Activated CD4-positive, alpha-beta T cell treated with anti-CD3 and anti-CD28 coated beads, Interleukin-2, amount 10 ng/mL, durations not matched to agents 7 days and 5 days (primary cell): ENCODE measurements around the gene VMO1. TPM values are rescaled to one million over a fixed set of nuclear protein-coding genes. Genes with fewer than 3 reads are reported as not detected.
"Not testable (repeated sequence)": the region's sequence is repeated elsewhere in the genome, so short reads cannot be mapped to it uniquely, and the experiment has no call there.

Experiments
- CTCF ChIA-PET: fragments of 350-600 bp; sonication (Branson Sonifier 250); formaldehyde crosslinking; loops from one replicate; lab custom pipeline; 2021; ENCODE audit warnings: antibody characterized with exemption; lab: Charles Lee
- POLR2A ChIA-PET: fragments of 350-600 bp; sonication (Branson Sonifier 250); formaldehyde crosslinking; loops from one replicate; lab custom pipeline; 2021; ENCODE audit warnings: antibody characterized with exemption; lab: Charles Lee
- DNase-seq: peaks from one replicate; pipeline ENCODE4 v3.0.0-alpha.2; 2020
- H3K27ac Mint-ChIP-seq: one replicate; pipeline ENCODE4 v1.8.0; 2021; ENCODE audit warnings: mild to moderate bottlenecking, moderate library complexity, mixed read lengths
- H3K27me3 Mint-ChIP-seq: one replicate; pipeline ENCODE4 v1.8.0; 2021; ENCODE audit warnings: mixed read lengths
- H3K36me3 Mint-ChIP-seq: one replicate; pipeline ENCODE4 v1.8.0; 2021; ENCODE audit warnings: low read depth, mixed read lengths
- H3K4me1 Mint-ChIP-seq: one replicate; pipeline ENCODE4 v1.8.0; 2021; ENCODE audit warnings: mixed read lengths
- H3K4me3 Mint-ChIP-seq: one replicate; pipeline ENCODE4 v1.8.0; 2021; ENCODE audit warnings: mild to moderate bottlenecking, moderate library complexity, mixed read lengths
- H3K9me3 Mint-ChIP-seq: one replicate; pipeline ENCODE4 v1.8.0; 2021; ENCODE audit warnings: mixed read lengths
- total RNA-seq, 2 experiments: library from RNA; stranded (reverse); gene quantifications; one replicate each; pipeline ENCODE4 v1.2.3, GENCODE V29; 2021

Gene VMO1, protein sequence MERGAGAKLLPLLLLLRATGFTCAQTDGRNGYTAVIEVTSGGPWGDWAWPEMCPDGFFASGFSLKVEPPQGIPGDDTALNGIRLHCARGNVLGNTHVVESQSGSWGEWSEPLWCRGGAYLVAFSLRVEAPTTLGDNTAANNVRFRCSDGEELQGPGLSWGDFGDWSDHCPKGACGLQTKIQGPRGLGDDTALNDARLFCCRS
- under 1 TPM in 1 of 2 experiments, not detected in 1; 0.32 TPM for total RNA-seq

GRCh38 chr17:4786106-4786511, at the start of gene VMO1:
Gene VMO1 (minus strand): TSS chr17:4786364. CDS start chr17:4786352, 12 bp downstream.
- ChIA-PET POLR2A (no interaction called here), CTCF (interaction anchor here (1.4 kb wide), 1 partner anchor 54 kb away, joined by 3 read pairs; the partner anchor contains the start of gene MED11)
- H3K4me3 Mint-ChIP-seq = no peak within 1 kb of the TSS
- H3K27me3 Mint-ChIP-seq = peaks cover 61% of the 10 kb centered on the region
- H3K27ac Mint-ChIP-seq = no peak within 1 kb of the TSS
- H3K9me3 Mint-ChIP-seq = no peaks in the 10 kb centered on the region
- no peak for DNase-seq
- H3K4me1 Mint-ChIP-seq = peaks cover 38% of the 10 kb centered on the region
- H3K36me3 Mint-ChIP-seq = no peaks in the 10 kb centered on the region

DNA sequence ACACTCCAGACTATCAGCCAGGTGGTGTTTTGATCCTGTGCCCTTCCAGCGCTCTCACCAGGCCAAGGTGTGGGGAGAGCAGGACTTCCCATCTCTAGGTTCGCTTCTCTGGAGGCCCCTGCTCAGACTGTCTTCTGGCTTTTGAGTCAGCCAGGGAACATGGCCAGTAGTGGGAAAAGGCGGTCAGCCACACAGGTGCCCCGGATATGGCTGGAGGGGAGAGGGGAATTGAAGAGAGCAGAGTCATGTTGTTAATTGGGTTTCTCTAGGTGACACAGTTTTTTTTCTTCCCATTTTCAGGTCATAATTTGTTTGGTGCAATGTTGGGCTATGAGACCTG, 48.5 kb upstream of the VMO1 start:
- Mint-ChIP-seq H3K4me3 (peak overlapping the region; percentile 83), H3K27me3 (no peaks in the 10 kb centered on the region), H3K4me1 (peaks cover 47% of the 10 kb centered on the region), H3K27ac (peak overlapping the region; percentile 90), H3K36me3 (peaks cover 22% of the 10 kb centered on the region), H3K9me3 (no peaks in the 10 kb centered on the region)
- no peak for DNase-seq
- ChIA-PET POLR2A (no interaction called here), CTCF (no interaction called here)

DNA sequence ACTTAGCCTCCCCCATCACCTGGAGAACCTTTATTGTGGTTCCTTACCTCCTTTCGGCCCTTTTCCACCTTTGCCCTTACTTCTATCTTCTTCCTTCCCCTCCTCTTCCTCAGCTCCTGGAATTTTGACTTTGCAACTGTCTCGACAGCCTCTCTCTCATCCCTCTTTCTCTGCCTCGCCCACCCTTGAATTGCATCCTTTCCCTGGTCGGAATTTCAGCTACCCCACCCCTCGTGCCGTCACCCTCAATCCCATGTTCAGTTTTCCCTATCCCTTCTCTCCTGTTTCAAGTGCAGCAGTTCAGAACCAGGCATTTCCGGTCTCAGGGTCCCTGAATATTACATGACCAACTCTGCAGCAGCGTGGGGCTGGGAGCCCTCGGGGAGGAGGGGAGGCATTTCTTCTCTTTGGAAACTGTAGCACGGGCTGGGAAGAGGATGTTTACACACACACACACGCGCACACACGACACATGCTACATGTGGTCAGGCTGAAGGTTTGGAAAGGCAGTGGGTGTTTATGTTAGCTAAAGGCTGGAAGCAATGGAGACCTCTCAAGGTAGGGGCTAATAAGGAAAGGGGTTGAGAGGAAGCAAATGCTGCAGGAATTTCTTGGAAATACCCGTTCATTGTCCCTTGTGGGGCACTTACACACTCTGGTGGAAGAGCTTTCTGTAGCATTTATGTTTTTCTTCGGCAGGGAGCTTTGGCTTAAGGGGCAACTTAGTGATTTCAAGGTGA, 47.9 kb upstream of the VMO1 start:
- ChIA-PET CTCF (no interaction called here), POLR2A (no interaction called here)
- peak; percentile 15 for DNase-seq

GRCh38 chr17:4833178-4833940, 47.2 kb upstream of the VMO1 start, which contains the start of gene MINK1:
Gene MINK1 (plus strand): TSS chr17:4833340. CDS start chr17:4833584, 244 bp downstream.
- POLR2A ChIA-PET = no interaction called here
- peaks cover 15% of the 10 kb centered on the region for H3K36me3 Mint-ChIP-seq
- peak within 1 kb of the TSS; percentile 91 for H3K27ac Mint-ChIP-seq
- DNase-seq = peak; percentile 90
- peak within 1 kb of the TSS; percentile 86 for H3K4me3 Mint-ChIP-seq
- peaks cover 41% of the 10 kb centered on the region for H3K4me1 Mint-ChIP-seq
- CTCF ChIA-PET = no interaction called here
- no peaks in the 10 kb centered on the region for H3K9me3 Mint-ChIP-seq
- H3K27me3 Mint-ChIP-seq = peaks cover 4% of the 10 kb centered on the region

More for the DNA sequence above, 47.9 kb upstream of the VMO1 start:
- H3K9me3 Mint-ChIP-seq = no peaks in the 10 kb centered on the region
- H3K27ac Mint-ChIP-seq = peak overlapping the region; percentile 90
- H3K4me3 Mint-ChIP-seq = peak overlapping the region; percentile 83
- peaks cover 42% of the 10 kb centered on the region for H3K4me1 Mint-ChIP-seq
- H3K27me3 Mint-ChIP-seq = no peaks in the 10 kb centered on the region
- peaks cover 16% of the 10 kb centered on the region for H3K36me3 Mint-ChIP-seq

- CTCF ChIA-PET, H3K27me3 Mint-ChIP-seq, POLR2A ChIA-PET, DNase-seq, H3K9me3 Mint-ChIP-seq: not testable (repeated sequence)
- Mint-ChIP-seq H3K4me3 (peak overlapping the region; percentile 86), H3K36me3 (peaks cover 12% of the 10 kb centered on the region), H3K27ac (peak overlapping the region; percentile 91), H3K4me1 (peaks cover 38% of the 10 kb centered on the region)
Observed at GRCh38 chr17:4832829-4833177, 46.6 kb upstream of the VMO1 start.

GRCh38 chr17:4827399-4827798, 41.2 kb upstream of the VMO1 start:
- peaks cover 4% of the 10 kb centered on the region for H3K27me3 Mint-ChIP-seq
- ChIA-PET CTCF (interaction anchor here (1.9 kb wide), 1 partner anchor 23 kb away, joined by 5 read pairs; no protein-coding TSS in a partner anchor), POLR2A (no interaction called here)
- no peak overlapping the region for H3K27ac Mint-ChIP-seq
- H3K9me3 Mint-ChIP-seq = no peaks in the 10 kb centered on the region
- DNase-seq = no peak
- H3K36me3 Mint-ChIP-seq = no peaks in the 10 kb centered on the region
- peaks cover under 1% of the 10 kb centered on the region for H3K4me1 Mint-ChIP-seq
- H3K4me3 Mint-ChIP-seq = no peak overlapping the region

GRCh38 chr17:4823373-4824089, 37.4 kb upstream of the VMO1 start:
- no peaks in the 10 kb centered on the region for H3K36me3 Mint-ChIP-seq
- no peak overlapping the region for H3K27ac Mint-ChIP-seq
- ChIA-PET POLR2A (no interaction called here), CTCF (interaction anchor here (2.1 kb wide), 1 partner anchor 34 kb away, joined by 6 read pairs; no protein-coding TSS in a partner anchor)
- DNase-seq = no peak
- H3K4me3 Mint-ChIP-seq = no peak overlapping the region
- no peaks in the 10 kb centered on the region for H3K27me3 Mint-ChIP-seq
- H3K4me1 Mint-ChIP-seq = no peaks in the 10 kb centered on the region
- no peaks in the 10 kb centered on the region for H3K9me3 Mint-ChIP-seq

- Mint-ChIP-seq H3K4me3 (no peak overlapping the region), H3K9me3 (no peaks in the 10 kb centered on the region), H3K36me3 (no peaks in the 10 kb centered on the region), H3K27me3 (no peaks in the 10 kb centered on the region), H3K4me1 (no peaks in the 10 kb centered on the region), H3K27ac (no peak overlapping the region)
- ChIA-PET CTCF (interaction anchor here (2.1 kb wide), 1 partner anchor 33 kb away, joined by 6 read pairs; no protein-coding TSS in a partner anchor), POLR2A (no interaction called here)
- DNase-seq = no peak
Observed at GRCh38 chr17:4822835-4823234, 36.7 kb upstream of the VMO1 start.

- Mint-ChIP-seq H3K27ac (no peak overlapping the region), H3K27me3 (no peaks in the 10 kb centered on the region), H3K4me1 (no peaks in the 10 kb centered on the region), H3K9me3 (peaks cover 2% of the 10 kb centered on the region), H3K4me3 (no peak overlapping the region), H3K36me3 (peaks cover 2% of the 10 kb centered on the region)
- POLR2A ChIA-PET = no interaction called here
- CTCF ChIA-PET = interaction anchor here (0.5 kb wide), 1 partner anchor 53 kb away, joined by 3 read pairs; no protein-coding TSS in a partner anchor
- DNase-seq = no peak
Observed at GRCh38 chr17:4818276-4818675, 32.1 kb upstream of the VMO1 start.

- ChIA-PET CTCF (no interaction called here), POLR2A (no interaction called here)
- H3K4me1 Mint-ChIP-seq = no peaks in the 10 kb centered on the region
- peaks cover 2% of the 10 kb centered on the region for H3K36me3 Mint-ChIP-seq
- peaks cover 2% of the 10 kb centered on the region for H3K9me3 Mint-ChIP-seq
- no peak overlapping the region for H3K4me3 Mint-ChIP-seq
- no peak for DNase-seq
- no peak overlapping the region for H3K27ac Mint-ChIP-seq
- no peaks in the 10 kb centered on the region for H3K27me3 Mint-ChIP-seq
Observed at GRCh38 chr17:4816826-4817225, 30.7 kb upstream of the VMO1 start.

- H3K36me3 Mint-ChIP-seq = peaks cover 5% of the 10 kb centered on the region
- ChIA-PET CTCF (interaction anchor here (1.1 kb wide), 1 partner anchor 7 kb away, joined by 3 read pairs; no protein-coding TSS in a partner anchor), POLR2A (no interaction called here)
- H3K27me3 Mint-ChIP-seq = no peaks in the 10 kb centered on the region
- no peak overlapping the region for H3K27ac Mint-ChIP-seq
- peaks cover 2% of the 10 kb centered on the region for H3K9me3 Mint-ChIP-seq
- H3K4me3 Mint-ChIP-seq = no peak overlapping the region
- DNase-seq = no peak
- H3K4me1 Mint-ChIP-seq = peaks cover 3% of the 10 kb centered on the region
Observed at GRCh38 chr17:4815043-4815675, 29.0 kb upstream of the VMO1 start.

GRCh38 chr17:4812690-4813089, 26.5 kb upstream of the VMO1 start:
- Mint-ChIP-seq H3K4me1 (peaks cover 13% of the 10 kb centered on the region), H3K27ac (no peak overlapping the region), H3K36me3 (peaks cover 5% of the 10 kb centered on the region), H3K4me3 (no peak overlapping the region), H3K27me3 (no peaks in the 10 kb centered on the region), H3K9me3 (peaks cover 2% of the 10 kb centered on the region)
- POLR2A ChIA-PET = no interaction called here
- CTCF ChIA-PET = interaction anchor here (0.6 to 1.5 kb wide), 2 partner anchors 23 to 35 kb away, joined by 3 to 5 read pairs; no protein-coding TSS in a partner anchor
- DNase-seq = no peak
